OCI-LY1 (cell line): ENCODE measurements around the gene CD109.
"Not testable (repeated sequence)": the region's sequence is repeated elsewhere in the genome, so short reads cannot be mapped to it uniquely, and the experiment has no call there.

ENCODE experiments used
- H2AFZ ChIP-seq: fragments of 200-600 bp; sonication (generic), shearing (Covaris generic); 2 replicates; pipeline ENCODE4 v1.6.0; 2014; ENCODE audit warnings: antibody characterized with exemption, mild to moderate bottlenecking, low read length
- H3F3A ChIP-seq: fragments of 200-600 bp; sonication (generic), shearing (Covaris generic); 2 replicates; pipeline ENCODE4 v1.6.0; 2014; ENCODE audit warnings: mild to moderate bottlenecking, antibody characterized with exemption, low read length, moderate library complexity; ENCODE audit not compliant: insufficient read depth
- H3K27ac ChIP-seq: fragments of 200-600 bp; sonication (generic); 2 replicates; pipeline ENCODE4 v1.5.1; 2014; ENCODE audit warnings: low read length, mixed run types, mild to moderate bottlenecking, low read depth; ENCODE audit not compliant: poor library complexity, severe bottlenecking
- H3K27me3 ChIP-seq: fragments of 200-600 bp; sonication (generic); 2 replicates; pipeline ENCODE4 v1.6.0; 2014; ENCODE audit warnings: antibody characterized with exemption, mild to moderate bottlenecking, low read length, moderate library complexity; ENCODE audit not compliant: insufficient read depth
- H3K36me3 ChIP-seq: fragments of 200-600 bp; sonication (generic); 2 replicates; pipeline ENCODE4 v1.6.1; 2014; ENCODE audit warnings: mild to moderate bottlenecking, antibody characterized with exemption, low read length, moderate library complexity, mixed read lengths; ENCODE audit not compliant: insufficient read depth
- H3K4me1 ChIP-seq: fragments of 200-600 bp; sonication (generic); 2 replicates; pipeline ENCODE4 v1.5.1; 2014; ENCODE audit warnings: mild to moderate bottlenecking, low read length, moderate library complexity; ENCODE audit not compliant: insufficient read depth, severe bottlenecking
- H3K4me2 ChIP-seq: fragments of 200-600 bp; sonication (generic), shearing (Covaris generic); 2 replicates; pipeline ENCODE4 v1.6.1; 2014; ENCODE audit warnings: low read length
- H3K4me3 ChIP-seq: fragments of 200-600 bp; sonication (generic); 2 replicates; pipeline ENCODE4 v1.5.1; 2014; ENCODE audit warnings: low read length, low read depth, mild to moderate bottlenecking, mixed read lengths; ENCODE audit not compliant: poor library complexity, severe bottlenecking
- H3K79me2 ChIP-seq: fragments of 200-600 bp; shearing (Covaris generic); 2 replicates; pipeline ENCODE4 v1.6.1; 2016; ENCODE audit warnings: mixed run types, low read length, mixed read lengths; ENCODE audit not compliant: insufficient read depth
- H3K9ac ChIP-seq: fragments of 200-600 bp; sonication (generic), shearing (Covaris generic); 2 replicates; pipeline ENCODE4 v1.6.1; 2014; ENCODE audit warnings: mild to moderate bottlenecking, low read length, mixed read lengths
- H3K9me2 ChIP-seq: fragments of 200-600 bp; sonication (generic), shearing (Covaris generic); 2 replicates; pipeline ENCODE4 v1.6.1; 2014; ENCODE audit warnings: low read depth, mild to moderate bottlenecking, low read length, mixed read lengths
- H3K9me3 ChIP-seq: fragments of 200-600 bp; shearing (Covaris generic); 2 replicates; pipeline ENCODE4 v1.6.1; 2014; ENCODE audit warnings: low read length, mixed read lengths
- H4K20me1 ChIP-seq: fragments of 200-600 bp; sonication (generic), shearing (Covaris generic); 2 replicates; pipeline ENCODE4 v1.6.0; 2016; ENCODE audit warnings: mild to moderate bottlenecking, low read length; ENCODE audit not compliant: insufficient read depth
- CTCF ChIP-seq: fragments of 200-600 bp; sonication (generic), shearing (Covaris generic); IDR thresholded peaks from 2 replicates; pipeline ENCODE4 v1.5.1; 2017; ENCODE audit warnings: mild to moderate bottlenecking, antibody characterized with exemption, low read length, moderate library complexity, mixed read lengths
- EZH2 ChIP-seq: fragments of 200-600 bp; sonication (generic), shearing (Covaris generic); IDR thresholded peaks from 2 replicates; pipeline ENCODE4 v1.8.0; 2017; ENCODE audit warnings: borderline replicate concordance, mixed run types, mild to moderate bottlenecking, antibody characterized with exemption, low read length, moderate library complexity, mixed read lengths

The CD109 gene

GRCh38 chr6:73803562-73804241, 107.7 kb downstream of the CD109 start:
- Histone ChIP-seq H3K36me3 (no peaks in the 10 kb centered on the region), H3K4me3 (no peak overlapping the region), H3F3A (no peaks in the 10 kb centered on the region), H3K9me3 (no peaks in the 10 kb centered on the region), H3K27ac (no peak overlapping the region), H3K79me2 (no peaks in the 10 kb centered on the region), H4K20me1 (no peaks in the 10 kb centered on the region), H3K9ac (no peak overlapping the region), H3K9me2 (no peaks in the 10 kb centered on the region), H3K27me3 (no peaks in the 10 kb centered on the region), H3K4me2 (no peak overlapping the region), H3K4me1 (no peaks in the 10 kb centered on the region), H2AFZ (no peak overlapping the region)
- TF ChIP-seq EZH2 (no peak), CTCF (peak; percentile 42; the same call in 1 of the 2 replicates)

GRCh38 chr6:73805221-73805620, 109.2 kb downstream of the CD109 start:
- H3K79me2 ChIP-seq, H3K4me1 ChIP-seq, H3K9ac ChIP-seq, H3K9me3 ChIP-seq, H3K36me3 ChIP-seq, H3K4me2 ChIP-seq, H4K20me1 ChIP-seq, H3K27me3 ChIP-seq, H3K9me2 ChIP-seq, H3K27ac ChIP-seq, H3K4me3 ChIP-seq, H2AFZ ChIP-seq, H3F3A ChIP-seq: not testable (repeated sequence)

GRCh38 chr6:73805982-73806381, 110.0 kb downstream of the CD109 start:
- not testable (repeated sequence) for H3K79me2 ChIP-seq

GRCh38 chr6:73811706-73812105, 115.7 kb downstream of the CD109 start:
- Histone ChIP-seq H3K27me3 (no peaks in the 10 kb centered on the region), H2AFZ (no peak overlapping the region), H3K4me1 (no peaks in the 10 kb centered on the region), H3K27ac (no peak overlapping the region), H3K4me3 (no peak overlapping the region), H3F3A (no peaks in the 10 kb centered on the region), H4K20me1 (no peaks in the 10 kb centered on the region), H3K9me2 (no peaks in the 10 kb centered on the region), H3K9me3 (no peaks in the 10 kb centered on the region), H3K36me3 (no peaks in the 10 kb centered on the region), H3K79me2 (no peaks in the 10 kb centered on the region), H3K4me2 (no peak overlapping the region), H3K9ac (no peak overlapping the region)
- TF ChIP-seq EZH2 (no peak), CTCF (no peak)

More at GRCh38 chr6:73805982-73806381, 110.0 kb downstream of the CD109 start:
- not testable (repeated sequence) for H3K27ac ChIP-seq, H3K4me2 ChIP-seq, H3K4me1 ChIP-seq, H3K9me2 ChIP-seq, H3K27me3 ChIP-seq, H3K9me3 ChIP-seq, H3K9ac ChIP-seq, H3K36me3 ChIP-seq, H2AFZ ChIP-seq, H3F3A ChIP-seq, H4K20me1 ChIP-seq, H3K4me3 ChIP-seq
